ENCODE results near the gene SNRNP200. TPM values are rescaled to one million over a fixed set of nuclear protein-coding genes. Genes with fewer than 3 reads are reported as not detected.
A peak's percentile ranks its signal among the peaks of the same experiment; 100 is the strongest.

Gene SNRNP200
- total RNA-seq, 4 donors from 2014 or later, result 35.0 to 147 (median 65.5) TPM

DNA sequence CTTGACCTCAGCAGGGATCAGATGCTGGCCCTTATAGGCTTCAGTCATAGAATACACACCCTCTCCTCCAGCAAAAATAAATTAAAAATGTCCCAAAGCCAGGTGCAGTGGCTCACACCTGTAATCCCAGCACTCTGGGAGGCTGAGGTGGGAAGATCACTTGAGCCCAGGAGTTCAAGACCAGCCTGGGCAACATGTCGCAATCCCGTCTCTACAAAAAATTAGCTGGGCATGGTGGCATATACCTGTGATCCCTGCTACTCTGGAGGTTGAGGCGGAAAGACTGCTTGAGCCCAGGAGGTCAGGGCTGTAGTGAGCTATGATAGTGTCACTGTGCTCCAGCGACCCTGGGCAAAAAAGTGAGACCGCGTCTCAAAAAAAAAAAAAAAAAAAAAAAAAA is 24.5 kb upstream of the SNRNP200 start:
- TF ChIP-seq, protein P1, sequence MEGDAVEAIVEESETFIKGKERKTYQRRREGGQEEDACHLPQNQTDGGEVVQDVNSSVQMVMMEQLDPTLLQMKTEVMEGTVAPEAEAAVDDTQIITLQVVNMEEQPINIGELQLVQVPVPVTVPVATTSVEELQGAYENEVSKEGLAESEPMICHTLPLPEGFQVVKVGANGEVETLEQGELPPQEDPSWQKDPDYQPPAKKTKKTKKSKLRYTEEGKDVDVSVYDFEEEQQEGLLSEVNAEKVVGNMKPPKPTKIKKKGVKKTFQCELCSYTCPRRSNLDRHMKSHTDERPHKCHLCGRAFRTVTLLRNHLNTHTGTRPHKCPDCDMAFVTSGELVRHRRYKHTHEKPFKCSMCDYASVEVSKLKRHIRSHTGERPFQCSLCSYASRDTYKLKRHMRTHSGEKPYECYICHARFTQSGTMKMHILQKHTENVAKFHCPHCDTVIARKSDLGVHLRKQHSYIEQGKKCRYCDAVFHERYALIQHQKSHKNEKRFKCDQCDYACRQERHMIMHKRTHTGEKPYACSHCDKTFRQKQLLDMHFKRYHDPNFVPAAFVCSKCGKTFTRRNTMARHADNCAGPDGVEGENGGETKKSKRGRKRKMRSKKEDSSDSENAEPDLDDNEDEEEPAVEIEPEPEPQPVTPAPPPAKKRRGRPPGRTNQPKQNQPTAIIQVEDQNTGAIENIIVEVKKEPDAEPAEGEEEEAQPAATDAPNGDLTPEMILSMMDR (IDR thresholded peaks at IDR 0.05), result no peak
- TF ChIP-seq POLR2A (IDR thresholded peaks at IDR 0.05), result no peak
- intact Hi-C loops (cut with DNase I; ENCODE audit: low total_unique reads), result no loop called here
- Histone ChIP-seq H3K27me3 (peaks cover 0 to 2% of the 10 kb centered on the region in 2 donors), H3K27ac (no peak overlapping the region), H3K4me1 (no peaks in the 10 kb centered on the region), H3K9me3 (no peaks in the 10 kb centered on the region), H3K36me3 (no peaks in the 10 kb centered on the region), H3K4me3 (no peak overlapping the region)
- DNase-seq, result no peak

DNA sequence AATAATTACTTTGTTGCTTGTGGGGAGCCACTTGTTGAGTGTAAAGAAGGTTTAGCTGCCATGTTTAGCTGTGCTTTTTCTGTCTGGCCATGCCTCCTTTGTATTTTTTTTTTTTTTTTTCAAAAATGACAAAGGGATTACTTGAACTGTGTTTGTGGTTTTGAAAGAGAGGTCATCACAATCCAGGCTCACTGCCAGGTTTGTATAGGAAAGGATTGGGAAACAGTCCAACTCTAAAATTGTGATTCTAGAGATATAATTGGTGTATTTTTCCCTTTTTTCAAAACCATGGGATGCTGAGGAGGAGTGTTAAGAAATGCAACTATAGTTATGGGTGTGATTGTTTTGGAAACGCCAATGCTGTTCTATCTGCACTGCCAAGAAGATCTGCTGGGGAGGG is 24.1 kb upstream of the SNRNP200 start:
- H3K27me3 ChIP-seq, result peaks cover 2 to 3% of the 10 kb centered on the region in 2 donors
- H3K36me3 ChIP-seq, result no peaks in the 10 kb centered on the region
- no peak overlapping the region for H3K27ac ChIP-seq
- intact Hi-C loops (cut with DNase I; ENCODE audit: low total_unique reads), result no loop called here
- H3K9me3 ChIP-seq, result no peaks in the 10 kb centered on the region
- DNase-seq, result no peak
- no peaks in the 10 kb centered on the region for H3K4me1 ChIP-seq
- TF ChIP-seq POLR2A (IDR thresholded peaks at IDR 0.05), result no peak
- TF ChIP-seq, protein P1 (IDR thresholded peaks at IDR 0.05), result no peak
- H3K4me3 ChIP-seq, result no peak overlapping the region

DNA sequence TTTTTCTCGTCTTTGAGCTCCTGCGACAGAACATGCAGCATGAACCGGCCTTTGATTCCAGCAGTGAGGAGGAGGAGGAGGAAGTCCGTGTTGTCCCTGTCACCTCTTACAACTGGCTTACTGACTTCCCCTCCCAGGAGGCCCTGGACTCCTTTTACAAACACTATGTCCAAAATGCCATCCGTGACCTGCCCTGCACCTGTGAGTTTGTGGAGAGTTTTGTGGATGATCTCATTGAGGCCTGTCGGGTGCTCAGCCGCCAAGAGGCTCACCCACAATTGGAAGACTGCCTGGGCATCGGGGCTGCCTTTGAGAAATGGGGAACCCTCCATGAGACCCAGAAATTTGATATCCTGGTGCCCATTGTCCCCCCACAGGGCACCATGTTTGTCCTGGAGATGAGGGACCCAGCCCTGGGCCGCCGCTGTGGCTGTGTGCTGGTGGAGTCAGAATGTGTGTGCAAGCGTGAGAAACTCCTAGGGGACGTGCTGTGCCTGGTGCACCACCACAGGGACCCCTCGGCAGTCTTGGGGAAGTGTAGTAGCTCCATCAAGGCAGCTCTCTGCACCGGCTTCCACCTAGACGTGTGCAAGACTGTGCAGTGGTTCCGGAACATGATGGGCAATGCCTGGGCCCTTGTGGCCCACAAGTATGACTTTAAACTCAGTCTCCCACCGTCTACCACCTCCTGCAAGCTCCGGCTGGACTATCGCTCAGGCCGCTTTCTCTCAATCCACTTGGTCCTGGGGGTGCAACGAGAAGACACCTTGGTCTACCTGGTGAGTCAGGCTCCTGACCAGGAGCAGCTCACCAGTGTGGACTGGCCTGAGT is 21.9 kb upstream of the SNRNP200 start:
- H3K4me3 ChIP-seq, result no peak overlapping the region
- no peaks in the 10 kb centered on the region for H3K36me3 ChIP-seq
- no peak for TF ChIP-seq POLR2A (IDR thresholded peaks at IDR 0.05)
- TF ChIP-seq, protein P1 (IDR thresholded peaks at IDR 0.05), result no peak
- no peak for DNase-seq
- H3K27ac ChIP-seq, result no peak overlapping the region
- peaks cover 2 to 4% of the 10 kb centered on the region in 2 donors for H3K27me3 ChIP-seq
- no peaks in the 10 kb centered on the region for H3K4me1 ChIP-seq
- no peaks in the 10 kb centered on the region for H3K9me3 ChIP-seq
- intact Hi-C loops (cut with DNase I; ENCODE audit: low total_unique reads), result no loop called here

DNA sequence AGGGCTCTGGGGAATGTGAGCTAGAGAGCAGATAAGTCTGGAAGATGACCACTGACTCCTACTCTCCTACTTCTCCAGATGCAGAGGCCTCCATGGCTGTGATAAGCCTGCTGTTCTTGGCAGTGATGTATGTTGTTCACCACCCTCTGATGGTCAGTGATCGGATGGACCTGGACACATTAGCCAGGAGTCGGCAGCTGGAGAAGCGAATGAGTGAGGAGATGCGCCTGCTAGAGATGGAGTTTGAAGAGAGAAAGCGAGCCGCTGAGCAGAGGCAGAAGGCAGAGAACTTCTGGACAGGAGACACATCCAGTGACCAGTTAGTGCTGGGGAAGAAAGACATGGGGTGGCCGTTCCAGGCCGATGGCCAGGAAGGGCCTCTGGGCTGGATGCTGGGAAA is 21.2 kb upstream of the SNRNP200 start:
- TF ChIP-seq, protein P1 (IDR thresholded peaks at IDR 0.05), result no peak
- intact Hi-C loops (cut with DNase I; ENCODE audit: low total_unique reads), result no loop called here
- Histone ChIP-seq H3K36me3 (no peaks in the 10 kb centered on the region), H3K27ac (no peak overlapping the region), H3K4me3 (no peak overlapping the region), H3K27me3 (peaks cover 2 to 4% of the 10 kb centered on the region in 2 donors), H3K9me3 (no peaks in the 10 kb centered on the region), H3K4me1 (no peaks in the 10 kb centered on the region)
- DNase-seq, result no peak

DNA sequence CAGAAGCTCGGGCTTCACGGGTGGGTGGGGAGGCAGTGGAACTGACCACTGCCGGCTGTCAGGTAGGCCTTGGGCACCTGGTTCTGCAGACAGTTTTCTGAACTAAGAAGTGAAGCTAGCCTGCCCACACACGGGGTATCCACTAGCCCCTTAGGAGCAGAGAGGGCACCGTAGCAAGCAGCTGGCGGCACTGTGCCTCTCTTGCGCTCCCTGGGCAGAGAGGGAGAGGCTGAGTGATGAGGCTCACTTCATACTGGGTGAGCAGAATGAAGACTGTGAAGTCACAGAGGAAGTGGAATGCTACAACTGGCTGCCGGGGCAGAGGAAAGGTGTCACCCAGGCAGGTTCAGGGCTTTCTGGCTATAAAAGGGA is 20.5 kb upstream of the SNRNP200 start:
- Histone ChIP-seq H3K27me3 (peaks cover 2 to 4% of the 10 kb centered on the region in 2 donors), H3K27ac (peak overlapping the region in 1 of 2 donors; percentile 25), H3K4me3 (peak overlapping the region in 1 of 2 donors; percentile 34), H3K4me1 (no peaks in the 10 kb centered on the region), H3K9me3 (no peaks in the 10 kb centered on the region), H3K36me3 (no peaks in the 10 kb centered on the region)
- TF ChIP-seq, protein P1 (IDR thresholded peaks at IDR 0.05), result no peak
- TF ChIP-seq POLR2A (IDR thresholded peaks at IDR 0.05), result no peak
- intact Hi-C loops (cut with DNase I; ENCODE audit: low total_unique reads), result no loop called here
- DNase-seq, result no peak
